ENCODE measurements around the gene DEFB115.
"Not testable (repeated sequence)": the region's sequence is repeated elsewhere in the genome, so short reads cannot be mapped to it uniquely, and the experiment has no call there.

The DEFB115 gene

GRCh38 chr20:31257364-31257763, at the start of gene DEFB115:
Gene DEFB115 (plus strand): TSS chr20:31257664. CDS start chr20:31257664, 0 bp downstream.
- DNase-seq (ENCODE audit: low read depth in 2 of 2): no peak

- no peak for DNase-seq (ENCODE audit: low read depth in 2 of 2)
These were observed 20.5 kb upstream of the DEFB115 start for GRCh38 chr20:31236953-31237352.

GRCh38 chr20:31237763-31238162, 19.7 kb upstream of the DEFB115 start:
- DNase-seq (ENCODE audit: low read depth in 2 of 2): no peak

- DNase-seq (ENCODE audit: low read depth in 2 of 2): no peak
These were observed 18.3 kb upstream of the DEFB115 start for GRCh38 chr20:31239139-31239538.

GRCh38 chr20:31256959-31257358, 505 bp upstream of the DEFB115 start:
- DNase-seq (ENCODE audit: low read depth in 2 of 2): no peak

GRCh38 chr20:31260326-31260932, 3.0 kb downstream of the DEFB115 start:
- DNase-seq (ENCODE audit: low read depth in 2 of 2): no peak

- no peak for DNase-seq (ENCODE audit: low read depth in 2 of 2)
These were observed 17.0 kb downstream of the DEFB115 start for GRCh38 chr20:31274441-31274840.

- no peak for DNase-seq (ENCODE audit: low read depth in 2 of 2)
These were observed 20.7 kb downstream of the DEFB115 start for GRCh38 chr20:31278178-31278577.

GRCh38 chr20:31284964-31285363, 27.5 kb downstream of the DEFB115 start:
- not testable (repeated sequence) for DNase-seq (ENCODE audit: low read depth in 2 of 2)

- DNase-seq (ENCODE audit: low read depth in 2 of 2): no peak
These were observed 51.2 kb downstream of the DEFB115 start, which contains the start of gene DEFB116 for GRCh38 chr20:31308535-31309162. Gene DEFB116 (minus strand): TSS chr20:31308585. CDS start chr20:31308585, 0 bp downstream.
